GM23248 (cell line): ENCODE data around the gene CASTOR1.

Source experiments
- EZH2 ChIP-seq: fragments of 200-600 bp; sonication (generic); IDR thresholded peaks from 2 replicates; pipeline ENCODE4 v1.6.1; 2018; ENCODE audit warnings: antibody characterized with exemption, mild to moderate bottlenecking; ENCODE audit not compliant: insufficient read depth, poor library complexity, severe bottlenecking
- EZH2phosphoT487 ChIP-seq: fragments of 200-600 bp; sonication (generic); IDR thresholded peaks from 2 replicates; pipeline ENCODE4 v1.6.1; 2018; ENCODE audit warnings: antibody characterized with exemption, moderate library complexity, mild to moderate bottlenecking, low read depth; ENCODE audit not compliant: insufficient read depth

DNA sequence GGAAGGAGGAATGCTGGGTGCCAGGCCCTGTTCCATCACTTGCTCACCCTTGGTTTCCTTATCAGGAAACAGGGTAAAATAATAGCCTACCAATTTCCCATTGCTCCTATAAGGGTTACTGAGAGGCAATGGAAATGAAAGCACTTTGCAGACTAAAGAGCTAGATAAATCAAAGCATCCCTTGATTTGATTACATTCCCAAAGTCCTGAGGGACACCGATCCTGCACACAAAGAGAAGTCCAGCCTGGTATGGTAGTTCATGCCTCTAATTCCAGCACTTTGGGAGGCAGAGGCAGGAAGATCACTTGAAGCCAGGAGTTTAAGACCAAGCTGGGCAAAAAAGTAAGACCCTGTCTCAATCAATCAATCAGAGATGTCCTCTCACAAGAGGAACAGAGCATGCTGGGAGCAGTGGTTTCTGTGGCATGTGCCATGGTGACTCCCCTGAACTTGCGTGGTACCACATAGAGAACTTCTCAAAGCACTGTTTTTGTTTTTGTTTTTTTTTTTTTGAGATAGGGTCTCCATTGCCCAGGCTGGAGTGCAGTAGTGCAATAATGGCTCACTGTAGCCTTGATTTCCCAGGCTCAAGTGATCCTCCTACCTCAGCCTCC lies 26.8 kb upstream of the CASTOR1 start:
- TF ChIP-seq EZH2phosphoT487, result no peak
- no peak for TF ChIP-seq EZH2
